ENCODE measurements around the gene GRID2. TPM values are rescaled to one million over a fixed set of nuclear protein-coding genes. Genes with fewer than 3 reads are reported as not detected.

Gene GRID2
- total RNA-seq, 1 donor from 2014 or later = not detected

DNA sequence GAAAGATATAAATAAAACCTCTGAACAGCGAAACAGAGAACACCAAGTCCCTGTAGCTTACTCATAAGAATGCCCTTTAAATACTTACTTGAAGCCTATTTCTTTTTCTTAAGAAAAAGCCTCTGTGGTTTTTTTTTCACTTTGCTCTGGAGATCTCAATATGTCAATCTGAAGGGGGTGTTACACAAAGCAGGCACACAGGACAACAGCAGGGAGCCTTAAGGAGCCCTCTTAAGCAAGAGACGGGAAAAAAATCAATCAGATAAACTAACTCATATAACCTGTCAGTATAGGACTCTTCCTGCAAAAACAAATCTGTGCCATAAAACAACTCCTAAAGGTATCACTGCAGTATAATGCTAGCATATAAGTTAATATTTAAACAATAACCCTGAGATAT lies 913.7 kb downstream of the GRID2 start:
- Histone ChIP-seq H3K4me1 (no peaks in the 10 kb centered on the region), H3K4me3 (no peak overlapping the region), H3K27ac (replicated peaks) (no peak overlapping the region), H3K27me3 (ENCODE audit: low read depth) (no peaks in the 10 kb centered on the region), H3K36me3 (no peaks in the 10 kb centered on the region), H3K9me3 (replicated peaks) (no peaks in the 10 kb centered on the region)
- TF ChIP-seq, protein P1, sequence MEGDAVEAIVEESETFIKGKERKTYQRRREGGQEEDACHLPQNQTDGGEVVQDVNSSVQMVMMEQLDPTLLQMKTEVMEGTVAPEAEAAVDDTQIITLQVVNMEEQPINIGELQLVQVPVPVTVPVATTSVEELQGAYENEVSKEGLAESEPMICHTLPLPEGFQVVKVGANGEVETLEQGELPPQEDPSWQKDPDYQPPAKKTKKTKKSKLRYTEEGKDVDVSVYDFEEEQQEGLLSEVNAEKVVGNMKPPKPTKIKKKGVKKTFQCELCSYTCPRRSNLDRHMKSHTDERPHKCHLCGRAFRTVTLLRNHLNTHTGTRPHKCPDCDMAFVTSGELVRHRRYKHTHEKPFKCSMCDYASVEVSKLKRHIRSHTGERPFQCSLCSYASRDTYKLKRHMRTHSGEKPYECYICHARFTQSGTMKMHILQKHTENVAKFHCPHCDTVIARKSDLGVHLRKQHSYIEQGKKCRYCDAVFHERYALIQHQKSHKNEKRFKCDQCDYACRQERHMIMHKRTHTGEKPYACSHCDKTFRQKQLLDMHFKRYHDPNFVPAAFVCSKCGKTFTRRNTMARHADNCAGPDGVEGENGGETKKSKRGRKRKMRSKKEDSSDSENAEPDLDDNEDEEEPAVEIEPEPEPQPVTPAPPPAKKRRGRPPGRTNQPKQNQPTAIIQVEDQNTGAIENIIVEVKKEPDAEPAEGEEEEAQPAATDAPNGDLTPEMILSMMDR (IDR thresholded peaks at IDR 0.05; ENCODE audit: borderline replicate concordance) = no peak
- DNase-seq = no peak
- intact Hi-C loops (cut with micrococcal nuclease) = no loop called here

DNA sequence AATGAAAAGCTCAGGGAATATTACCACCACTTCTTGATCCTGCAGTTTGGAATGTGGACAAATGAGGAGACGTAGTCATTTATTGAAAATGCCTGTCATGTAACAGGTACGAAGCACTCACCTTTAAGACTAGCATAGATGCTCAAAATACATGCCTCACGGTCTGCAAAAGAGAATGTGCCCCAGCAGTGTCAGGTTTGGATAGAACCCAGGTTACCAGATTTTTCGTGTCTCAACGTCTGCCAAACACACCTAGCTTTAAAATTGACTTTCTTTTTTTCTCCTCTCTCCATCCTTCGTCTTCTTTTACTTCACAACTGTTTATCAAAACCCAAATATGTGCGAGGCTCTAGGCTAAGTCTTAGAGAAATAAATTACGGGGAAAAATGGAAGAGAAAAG lies 918.0 kb downstream of the GRID2 start:
- no peak for DNase-seq
- peaks cover 24% of the 10 kb centered on the region for H3K9me3 ChIP-seq (replicated peaks)
- intact Hi-C loops (cut with micrococcal nuclease) = no loop called here
- no peak overlapping the region for H3K27ac ChIP-seq (replicated peaks)
- no peak overlapping the region for H3K4me3 ChIP-seq
- no peaks in the 10 kb centered on the region for H3K27me3 ChIP-seq (ENCODE audit: low read depth)
- TF ChIP-seq, protein P1 (IDR thresholded peaks at IDR 0.05; ENCODE audit: borderline replicate concordance) = no peak
- H3K36me3 ChIP-seq = no peaks in the 10 kb centered on the region
- no peaks in the 10 kb centered on the region for H3K4me1 ChIP-seq

DNA sequence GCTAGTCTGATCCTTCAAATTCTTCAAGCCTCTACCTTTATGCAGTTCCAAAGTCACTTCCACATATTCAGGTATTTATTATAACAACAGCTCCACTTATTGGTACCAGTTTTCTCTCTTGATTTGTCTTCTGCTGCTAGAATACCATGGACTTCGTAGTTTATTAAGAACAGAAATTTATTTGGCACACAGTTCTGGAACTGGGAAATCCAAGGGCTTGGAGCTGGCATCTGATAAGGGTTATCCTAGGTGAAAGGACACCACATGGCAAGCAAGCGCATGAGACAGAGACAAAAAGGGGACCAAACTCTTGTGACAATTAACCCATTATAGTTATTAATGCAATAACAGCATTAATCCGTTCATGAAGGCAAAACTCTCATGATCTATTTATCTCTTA lies 924.3 kb downstream of the GRID2 start:
- Histone ChIP-seq H3K27ac (replicated peaks) (no peak overlapping the region), H3K9me3 (replicated peaks) (peaks cover 25% of the 10 kb centered on the region), H3K27me3 (ENCODE audit: low read depth) (no peaks in the 10 kb centered on the region), H3K4me3 (no peak overlapping the region), H3K36me3 (no peaks in the 10 kb centered on the region), H3K4me1 (no peaks in the 10 kb centered on the region)
- no peak for DNase-seq
- intact Hi-C loops (cut with micrococcal nuclease) = no loop called here
- TF ChIP-seq, protein P1 (IDR thresholded peaks at IDR 0.05; ENCODE audit: borderline replicate concordance) = no peak

DNA sequence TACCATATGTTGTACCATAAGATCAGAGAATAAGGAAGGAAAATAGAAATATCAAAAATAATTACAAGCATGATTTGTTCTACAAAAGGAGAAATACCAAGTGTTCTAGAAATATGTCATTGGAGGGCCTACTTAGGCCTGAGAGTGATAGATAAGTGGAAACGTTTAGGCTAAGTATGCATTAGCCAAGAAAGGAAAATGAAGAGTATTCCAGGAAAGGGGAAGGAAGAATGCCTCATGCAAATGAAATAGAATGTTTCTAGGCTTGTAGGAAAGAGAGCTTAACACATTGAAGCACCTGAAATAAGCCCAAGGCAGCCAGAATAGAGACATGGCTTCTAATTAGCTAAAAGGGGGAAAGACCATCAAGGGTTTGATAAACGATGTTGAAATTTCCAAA lies 929.1 kb downstream of the GRID2 start:
- intact Hi-C loops (cut with micrococcal nuclease) = no loop called here
- Histone ChIP-seq H3K27me3 (ENCODE audit: low read depth) (no peaks in the 10 kb centered on the region), H3K4me1 (no peaks in the 10 kb centered on the region), H3K36me3 (no peaks in the 10 kb centered on the region), H3K9me3 (replicated peaks) (no peaks in the 10 kb centered on the region), H3K4me3 (no peak overlapping the region), H3K27ac (replicated peaks) (no peak overlapping the region)
- TF ChIP-seq, protein P1 (IDR thresholded peaks at IDR 0.05; ENCODE audit: borderline replicate concordance) = no peak
- no peak for DNase-seq

DNA sequence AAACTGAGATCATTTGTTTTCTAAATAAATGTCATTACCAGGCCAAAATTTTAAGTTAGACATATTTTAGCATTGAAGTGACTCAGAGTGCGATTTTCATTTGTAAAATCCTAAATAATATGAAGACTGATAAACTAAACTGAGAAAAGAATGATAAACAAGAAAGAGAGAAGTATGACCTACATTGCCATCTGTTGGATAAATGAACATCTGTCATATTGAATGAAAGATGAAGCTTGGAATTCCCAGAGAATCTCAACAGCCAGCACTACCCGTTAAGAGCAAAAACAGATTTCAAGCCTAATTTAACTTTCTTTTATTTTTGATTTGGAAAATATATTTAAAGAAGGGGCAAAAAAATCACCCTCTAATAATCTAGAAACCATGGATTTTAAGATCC lies 933.8 kb downstream of the GRID2 start:
- Histone ChIP-seq H3K4me3 (no peak overlapping the region), H3K27me3 (ENCODE audit: low read depth) (no peaks in the 10 kb centered on the region), H3K9me3 (replicated peaks) (no peaks in the 10 kb centered on the region), H3K36me3 (no peaks in the 10 kb centered on the region), H3K27ac (replicated peaks) (no peak overlapping the region), H3K4me1 (no peaks in the 10 kb centered on the region)
- intact Hi-C loops (cut with micrococcal nuclease) = no loop called here
- DNase-seq = no peak
- TF ChIP-seq, protein P1 (IDR thresholded peaks at IDR 0.05; ENCODE audit: borderline replicate concordance) = no peak

DNA sequence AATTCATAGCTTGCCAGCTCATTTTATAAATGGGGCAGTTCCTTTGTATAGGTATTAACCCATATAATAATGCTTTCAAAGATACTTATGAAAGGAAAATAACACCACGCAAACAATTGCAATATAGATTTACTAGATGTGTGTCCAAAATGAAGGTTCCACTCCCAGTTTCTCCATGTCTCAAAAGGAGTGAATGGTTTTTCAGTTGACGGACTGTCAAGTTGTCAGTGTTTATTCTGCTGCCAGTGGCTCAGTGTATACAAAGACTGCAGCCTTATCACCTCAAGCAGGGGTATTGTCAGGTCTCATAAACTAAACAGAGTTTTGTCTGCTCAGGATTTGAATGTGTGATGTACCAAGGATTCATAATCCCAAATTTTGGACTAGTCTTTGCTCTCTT lies 939.5 kb downstream of the GRID2 start:
- no peak overlapping the region for H3K27ac ChIP-seq (replicated peaks)
- H3K9me3 ChIP-seq (replicated peaks) = no peaks in the 10 kb centered on the region
- H3K27me3 ChIP-seq (ENCODE audit: low read depth) = no peaks in the 10 kb centered on the region
- TF ChIP-seq, protein P1 (IDR thresholded peaks at IDR 0.05; ENCODE audit: borderline replicate concordance) = no peak
- H3K36me3 ChIP-seq = no peaks in the 10 kb centered on the region
- no peak overlapping the region for H3K4me3 ChIP-seq
- intact Hi-C loops (cut with micrococcal nuclease) = no loop called here
- DNase-seq = no peak
- no peaks in the 10 kb centered on the region for H3K4me1 ChIP-seq

Data from left ventricle myocardium inferior (tissue), 1 donor.